Measurements from ENCODE around the gene TDRD7. TPM values are rescaled to one million over a fixed set of nuclear protein-coding genes. Genes with fewer than 3 reads are reported as not detected.

Gene TDRD7
- total and polyA plus RNA-seq, 2 of the 8 experiments (the other 6 are each of a cell fraction or from before 2014, with no cell fraction given) = 1.2 to 2.3 TPM

DNA sequence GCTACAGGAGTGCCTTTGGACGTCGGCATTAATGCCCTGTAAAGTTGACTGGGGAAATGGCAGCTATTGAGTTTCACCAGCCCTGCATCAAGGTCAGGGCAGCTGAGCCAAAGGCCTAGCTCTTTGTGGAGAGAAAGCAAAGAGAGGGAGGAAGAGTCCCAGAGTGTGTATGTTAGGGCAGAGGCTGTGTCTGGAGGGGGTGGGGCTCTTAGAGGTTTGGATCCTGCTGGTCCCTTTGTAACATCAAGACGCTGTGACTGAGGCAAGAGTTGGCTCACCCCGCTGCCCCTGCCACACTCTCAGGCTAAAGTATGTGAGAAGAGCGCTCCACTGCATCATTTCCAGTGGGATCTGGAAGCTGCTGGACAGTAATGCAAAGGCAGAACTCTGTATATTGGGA, 123.9 kb downstream of the TDRD7 start:
- CTCF ChIA-PET (ENCODE audit: partially characterized antibody) = interaction anchor here (1.6 to 1.7 kb wide), 2 partner anchors 63 to 66 kb away, joined by 4 to 6 read pairs; no protein-coding TSS in a partner anchor
- Histone ChIP-seq H3K4me1 (replicated peaks in 1 of 4; ENCODE audit: control insufficient read depth in 3 of 4, insufficient read depth in 4 of 4, low read length in 3 of 4) (peaks cover 0 to 2% (median 0%) of the 10 kb centered on the region in 4 experiments; a peak in 1 of 7 replicates), H3K18ac (ENCODE audit: extremely low read depth, low read length) (no peak overlapping the region)

More for the DNA sequence above, 123.9 kb downstream of the TDRD7 start:
- Histone ChIP-seq H3K14ac (ENCODE audit: insufficient read length) (no peak overlapping the region), H4K5ac (ENCODE audit: insufficient read length, low read depth, low read length) (no peak overlapping the region), H3K36me3 (ENCODE audit: control insufficient read depth in 2 of 4, insufficient read depth in 4 of 4, low read length in 3 of 4) (no peaks in the 10 kb centered on the region), H4K8ac (ENCODE audit: extremely low read depth, insufficient read depth, low read length) (no peak overlapping the region), H3K79me2 (ENCODE audit: control insufficient read depth in 1 of 2, insufficient read depth in 2 of 2, low read length in 2 of 2) (no peaks in the 10 kb centered on the region), H3K56ac (replicated peaks; ENCODE audit: insufficient read length, low read depth, low read length) (no peak overlapping the region), H3K4me3 (ENCODE audit: extremely low read depth in 1 of 4, insufficient read depth in 2 of 4, low read depth in 3 of 4, low read length in 4 of 4) (no peak overlapping the region), H2BK20ac (ENCODE audit: low read length) (no peak overlapping the region), H3K27me3 (replicated peaks in 1 of 4; ENCODE audit: control insufficient read depth in 3 of 4, extremely low read depth in 1 of 4, insufficient read depth in 3 of 4, low read length in 3 of 4) (peaks cover 0 to 2% (median 0%) of the 10 kb centered on the region in 4 experiments; a peak in 1 of 7 replicates), H3K9me3 (ENCODE audit: insufficient read depth in 2 of 2, low read depth in 1 of 2, low read length in 1 of 2) (no peaks in the 10 kb centered on the region), H2AFZ (ENCODE audit: low read length) (no peak overlapping the region), H4K20me1 (replicated peaks in 1 of 2; ENCODE audit: control insufficient read depth in 1 of 2, insufficient read depth in 2 of 2, low read length in 2 of 2) (no peaks in the 10 kb centered on the region), H4K91ac (replicated peaks; ENCODE audit: insufficient read length, low read length) (no peak overlapping the region), H2BK15ac (ENCODE audit: low read length) (no peak overlapping the region), H2BK5ac (ENCODE audit: low read depth, low read length) (no peak overlapping the region), H2AK5ac (ENCODE audit: low read depth, low read length) (no peak overlapping the region), H3K79me1 (ENCODE audit: low read depth, low read length) (no peaks in the 10 kb centered on the region), H3K23me2 (ENCODE audit: low read depth, low read length) (no peaks in the 10 kb centered on the region), H2BK120ac (replicated peaks; ENCODE audit: low read depth, low read length) (no peak overlapping the region), H3K23ac (ENCODE audit: insufficient read length) (no peak overlapping the region), H2BK12ac (ENCODE audit: low read depth, low read length) (no peak overlapping the region), H3K4me2 (ENCODE audit: insufficient read depth in 1 of 2, low read depth in 2 of 2, low read length in 2 of 2) (no peak overlapping the region; a peak in 1 of 4 replicates), H3K9ac (replicated peaks in 1 of 4; ENCODE audit: extremely low read depth in 1 of 4, low read depth in 3 of 4, low read length in 3 of 4) (no peak overlapping the region), H3K4ac (replicated peaks; ENCODE audit: insufficient read length, low read depth, low read length) (no peak overlapping the region), H3K27ac (ENCODE audit: low read depth, low read length) (no peak overlapping the region)
- DNase-seq (ENCODE audit: low read depth in 1 of 2, low spot score in 2 of 2) (no peak), FAIRE-seq (no peak)
- WGBS, 2 experiments (ENCODE audit: extremely low coverage in 1 of 2, insufficient coverage in 1 of 2, insufficient read length in 1 of 2, insufficient replicate concordance in 2 of 2, low coverage in 1 of 2, low lambda C conversion rate in 2 of 2, missing lambda C conversion rate in 1 of 2) = 92% methylated on average over 5 of the region's 5 CpGs; no CpG with 5 or more reads in 1 of the 2 experiments
- POLR2A ChIA-PET (ENCODE audit: partially characterized antibody) = no interaction called here
- TF ChIP-seq KDM1A (IDR thresholded peaks at IDR 0.05; ENCODE audit: borderline replicate concordance, low read length) = no peak
- TF ChIP-seq SP1 (IDR thresholded peaks at IDR 0.05; ENCODE audit: low read depth, low read length) = no peak
- TF ChIP-seq BACH1 (IDR thresholded peaks at IDR 0.05; ENCODE audit: low read length) = no peak
- no peak for TF ChIP-seq EZH2 (IDR thresholded peaks at IDR 0.05; ENCODE audit: low read depth, low read length, severe bottlenecking)
- no peak for TF ChIP-seq CREB1 (IDR thresholded peaks at IDR 0.05)
- TF ChIP-seq CHD1 (IDR thresholded peaks at IDR 0.05; ENCODE audit: low read depth, low read length) = no peak
- TF ChIP-seq HDAC6 (IDR thresholded peaks at IDR 0.05; ENCODE audit: low read depth, low read length) = no peak
- TF ChIP-seq SRF (IDR thresholded peaks at IDR 0.05; ENCODE audit: low read depth, low read length) = no peak
- no peak for TF ChIP-seq MAX (IDR thresholded peaks at IDR 0.05)
- TF ChIP-seq CEBPB (IDR thresholded peaks at IDR 0.05; ENCODE audit: low read depth, low read length) = no peak
- TF ChIP-seq, protein P1, sequence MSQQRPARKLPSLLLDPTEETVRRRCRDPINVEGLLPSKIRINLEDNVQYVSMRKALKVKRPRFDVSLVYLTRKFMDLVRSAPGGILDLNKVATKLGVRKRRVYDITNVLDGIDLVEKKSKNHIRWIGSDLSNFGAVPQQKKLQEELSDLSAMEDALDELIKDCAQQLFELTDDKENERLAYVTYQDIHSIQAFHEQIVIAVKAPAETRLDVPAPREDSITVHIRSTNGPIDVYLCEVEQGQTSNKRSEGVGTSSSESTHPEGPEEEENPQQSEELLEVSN (IDR thresholded peaks at IDR 0.05) = no peak
- no peak for TF ChIP-seq RAD21 (IDR thresholded peaks at IDR 0.05 in 1 of 2, conservative IDR thresholded peaks at IDR 0.05 in 1 of 2; ENCODE audit: low read depth in 2 of 2, low read length in 2 of 2)
- no peak for TF ChIP-seq BRCA1 (IDR thresholded peaks at IDR 0.05; ENCODE audit: low read depth, low read length)
- no peak for TF ChIP-seq TCF12 (IDR thresholded peaks at IDR 0.05; ENCODE audit: low read depth, low read length)
- TF ChIP-seq TBP (IDR thresholded peaks at IDR 0.05; ENCODE audit: low read depth, low read length) = no peak

All from H1 (cell line).